ENCODE measurements around the gene RHOD. TPM values are rescaled to one million over a fixed set of nuclear protein-coding genes. Genes with fewer than 3 reads are reported as not detected.
A peak's percentile ranks its signal among the peaks of the same experiment; 100 is the strongest.

Gene RHOD
- total RNA-seq, 1 experiment from 2014 or later, result 0.57 TPM

DNA sequence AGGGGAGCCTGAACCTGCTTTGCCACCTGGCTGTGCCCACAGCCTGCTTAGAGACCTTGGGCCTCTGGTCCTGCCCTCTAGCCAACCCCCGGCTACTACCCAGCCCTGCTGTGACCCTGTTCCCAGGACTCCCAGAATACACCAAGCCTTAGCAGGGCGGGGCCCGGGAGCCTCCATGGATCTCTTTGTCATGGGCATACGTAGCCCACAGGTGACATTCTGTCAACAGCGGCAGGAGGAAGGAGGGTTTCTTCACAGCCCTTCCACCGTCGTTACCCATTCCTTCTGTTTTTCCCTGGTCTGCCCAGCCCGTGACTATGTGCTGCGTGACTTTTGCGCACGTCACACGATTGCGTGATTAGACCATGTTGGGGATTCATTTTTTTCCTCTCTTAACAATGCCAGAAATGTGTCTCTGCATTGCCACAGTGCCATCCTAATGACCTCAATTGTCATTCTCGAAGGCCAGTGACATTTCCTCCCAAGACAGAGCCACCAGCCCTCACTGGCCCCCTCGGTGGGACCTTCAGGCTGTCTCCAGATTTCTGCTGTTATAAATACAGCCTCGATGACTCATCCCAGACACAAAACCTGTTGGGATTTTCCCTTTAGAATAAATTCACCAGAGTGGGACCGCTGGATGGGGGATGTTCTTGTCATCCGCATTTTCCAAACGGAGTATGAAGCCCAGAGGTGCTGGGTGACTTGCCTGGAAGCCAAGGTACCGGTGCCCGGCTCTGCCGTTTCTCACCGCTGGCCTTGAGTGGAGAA lies 24.7 kb upstream of the RHOD start:
- no peak for DNase-seq (ENCODE audit: low read depth)

DNA sequence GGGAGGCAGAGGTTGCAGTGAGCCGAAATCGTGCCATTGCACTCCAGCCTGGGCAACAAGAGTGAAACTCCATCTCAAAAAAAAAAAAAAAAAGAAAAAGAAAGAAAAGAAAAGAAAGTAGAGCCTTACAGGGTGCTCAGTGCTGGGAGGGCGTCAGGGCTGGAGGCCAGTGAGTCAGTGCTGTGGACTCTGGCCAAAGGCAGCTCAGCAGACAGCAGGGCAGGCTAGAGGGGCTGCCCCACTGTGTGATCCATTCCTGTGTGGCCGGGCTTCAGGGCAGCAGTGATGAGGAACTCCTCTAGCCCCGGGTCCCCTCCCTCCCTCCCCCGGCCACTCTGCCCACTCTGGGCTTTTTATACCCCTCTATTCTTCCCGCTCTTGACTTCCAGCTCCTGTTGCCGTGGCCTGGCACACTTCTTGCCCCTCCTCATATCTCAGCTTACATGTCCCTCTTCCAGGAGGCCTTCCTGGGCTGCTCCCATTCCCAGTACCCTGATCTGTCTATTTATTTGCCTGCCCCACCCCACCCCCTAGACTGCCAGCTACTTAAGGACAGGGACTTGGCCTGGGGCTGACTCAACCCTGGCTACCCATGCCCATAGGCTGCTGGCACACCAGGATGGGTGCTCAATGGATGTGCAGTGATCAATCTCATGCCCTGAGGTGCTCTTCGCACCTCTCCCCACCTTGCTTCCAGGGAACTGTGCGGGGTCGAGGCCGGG lies 23.7 kb upstream of the RHOD start:
- DNase-seq (ENCODE audit: low read depth), result peak; percentile 67

DNA sequence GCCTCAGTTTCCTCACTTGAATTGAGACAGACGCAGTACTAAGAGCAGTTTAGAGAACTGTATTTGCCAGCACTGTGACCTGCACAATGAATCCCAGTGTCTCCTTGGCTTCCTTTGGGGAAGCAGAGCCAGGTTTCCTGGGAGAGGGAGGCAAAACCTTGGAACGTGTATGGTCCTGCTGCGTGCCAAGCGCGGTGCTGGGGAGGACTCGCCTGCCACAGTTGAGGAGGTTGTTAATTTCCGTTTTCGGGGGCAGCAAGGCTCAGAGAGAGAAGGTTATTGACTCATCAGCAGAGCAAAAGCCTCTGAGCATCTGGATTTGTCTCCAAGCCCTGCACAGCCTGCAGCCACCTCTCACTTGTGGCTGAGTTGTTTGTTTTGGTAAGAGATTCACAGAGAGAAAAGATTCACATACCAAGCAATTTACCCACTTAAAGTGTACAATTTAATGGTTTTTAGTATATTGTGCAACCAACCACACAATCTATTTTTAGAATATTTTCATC lies 22.9 kb upstream of the RHOD start:
- DNase-seq (ENCODE audit: low read depth), result peak; percentile 91

DNA sequence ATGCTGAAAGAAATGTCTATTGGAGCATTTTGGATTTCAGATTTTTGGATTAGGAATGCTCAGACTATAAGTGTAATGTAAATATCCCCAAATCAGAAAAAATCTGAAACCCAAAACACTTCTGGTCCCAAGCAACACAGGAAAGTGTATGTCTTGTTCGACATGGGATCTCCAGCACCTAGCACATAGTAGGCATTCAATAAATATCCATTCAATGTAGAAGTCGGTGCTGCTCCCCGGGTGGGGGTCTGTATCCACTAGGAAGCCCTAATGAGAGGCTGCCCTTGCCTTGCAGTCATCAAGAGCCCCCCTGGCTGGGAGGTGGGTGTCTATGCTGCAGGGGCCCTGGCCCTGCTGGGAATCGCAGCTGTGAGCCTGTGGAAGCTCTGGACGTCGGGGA lies 22.3 kb upstream of the RHOD start:
- DNase-seq (ENCODE audit: low read depth), result no peak

DNA sequence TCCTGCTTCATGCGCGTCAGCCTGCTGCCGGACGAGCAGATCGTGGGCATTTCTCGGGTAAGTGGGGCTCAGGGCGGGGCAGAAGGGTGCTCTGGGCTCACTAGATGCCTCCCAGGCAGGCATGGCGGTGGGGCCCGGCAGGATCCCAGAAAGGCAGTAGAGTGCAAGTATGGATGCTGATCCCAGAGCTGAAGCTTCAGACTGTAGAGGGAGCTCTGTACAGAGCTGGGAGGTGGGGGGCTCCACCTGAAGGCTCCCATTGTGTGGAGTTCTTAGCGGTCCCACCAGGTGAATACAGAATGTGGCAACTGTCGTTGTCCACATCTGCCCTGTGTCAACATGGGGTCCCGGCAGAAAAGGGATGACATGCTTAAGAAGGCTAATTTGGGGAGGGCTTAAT lies 16.5 kb upstream of the RHOD start:
- DNase-seq (ENCODE audit: low read depth), result no peak

DNA sequence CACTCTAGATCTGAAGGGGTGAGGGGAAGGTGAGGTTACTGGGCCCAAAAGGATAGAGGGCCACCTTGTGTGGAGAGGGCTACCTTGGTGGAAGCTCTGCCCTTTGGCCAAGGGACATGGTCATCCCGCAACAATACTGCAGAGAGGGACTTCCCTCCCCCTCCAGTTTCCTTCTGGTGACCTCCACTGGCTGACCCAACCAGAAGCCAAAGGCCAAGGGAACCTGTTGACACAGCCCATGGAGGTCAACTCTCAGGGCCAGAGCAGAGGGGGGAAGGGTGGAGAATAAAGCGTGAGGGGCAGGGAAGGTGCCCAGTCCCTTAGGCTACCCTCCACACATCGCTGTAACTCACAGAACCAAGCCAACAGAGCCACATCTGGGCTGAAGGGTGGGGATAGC lies 15.0 kb upstream of the RHOD start:
- no peak for DNase-seq (ENCODE audit: low read depth)

DNA sequence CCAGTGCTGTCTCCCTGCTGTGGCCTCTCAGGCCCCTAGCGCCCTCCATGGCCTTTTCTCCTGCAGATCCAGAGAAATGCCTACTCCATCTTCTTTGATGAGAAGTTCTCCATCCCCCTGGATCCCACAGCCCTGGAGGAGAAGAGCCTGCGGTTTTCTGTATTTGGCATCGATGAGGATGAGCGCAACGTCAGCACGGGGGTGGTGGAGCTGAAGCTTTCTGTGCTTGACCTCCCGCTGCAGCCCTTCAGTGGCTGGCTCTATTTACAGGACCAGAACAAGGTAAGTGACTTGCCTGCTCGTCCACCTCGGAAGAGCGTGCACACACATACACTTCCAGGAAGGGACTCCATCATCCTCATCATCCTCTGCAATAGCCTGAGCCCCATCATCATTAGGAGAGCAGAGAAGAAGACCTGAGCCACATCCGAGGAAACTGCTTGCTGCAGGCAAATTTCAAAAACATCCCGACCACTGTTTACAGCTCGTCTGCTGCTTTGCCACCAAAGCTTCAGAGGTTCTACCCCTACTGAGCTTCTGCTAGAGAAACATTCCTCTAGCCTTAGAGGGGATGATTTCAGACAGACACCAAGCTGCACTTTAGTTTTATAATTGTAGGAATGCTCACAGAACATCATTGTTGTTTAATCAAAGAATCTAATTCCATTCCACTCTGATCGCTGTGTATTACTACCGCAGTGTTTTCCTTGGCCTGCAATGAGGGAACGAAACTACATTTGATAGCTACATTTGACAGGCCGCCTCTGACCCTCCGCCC lies 12.9 kb upstream of the RHOD start:
- DNase-seq (ENCODE audit: low read depth), result no peak

DNA sequence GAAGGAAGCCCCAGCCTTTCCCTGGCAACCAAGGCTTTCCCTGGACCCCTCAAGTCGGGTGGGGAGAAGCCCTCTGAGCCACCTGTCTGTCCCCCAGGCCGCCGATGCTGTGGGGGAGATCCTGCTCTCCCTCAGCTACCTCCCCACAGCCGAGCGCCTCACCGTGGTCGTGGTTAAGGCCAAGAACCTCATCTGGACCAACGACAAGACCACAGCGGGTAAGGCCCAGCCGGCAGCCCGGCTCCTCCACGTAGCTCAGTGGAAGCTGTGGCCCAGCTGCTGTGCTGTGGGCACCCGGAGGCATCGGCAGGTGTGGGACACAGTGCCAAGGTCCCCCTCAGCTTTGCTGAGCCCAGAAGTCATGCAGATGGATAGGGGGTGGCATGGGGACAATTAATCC lies 12.2 kb upstream of the RHOD start:
- DNase-seq (ENCODE audit: low read depth), result no peak

DNA sequence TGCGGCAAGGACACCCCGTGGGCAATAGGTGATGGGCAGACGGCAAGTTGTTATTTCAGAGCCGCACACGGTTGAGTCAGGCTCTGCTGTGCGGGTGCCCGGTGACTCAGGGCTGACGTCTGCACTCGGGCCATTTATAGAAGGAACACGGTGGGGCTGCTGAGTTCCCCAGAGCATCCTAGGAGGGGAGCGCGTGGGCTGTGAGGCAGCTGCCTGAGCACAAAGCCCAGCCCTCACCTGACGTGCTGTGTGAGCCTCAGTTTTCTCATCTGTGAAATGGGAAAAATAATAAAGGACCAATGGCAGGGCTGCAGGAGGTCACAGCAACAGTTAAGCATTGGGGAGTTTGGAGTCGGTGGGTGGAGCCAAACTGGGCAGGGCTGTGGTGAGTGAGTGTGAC lies 11.3 kb upstream of the RHOD start:
- DNase-seq (ENCODE audit: low read depth), result peak; percentile 85

DNA sequence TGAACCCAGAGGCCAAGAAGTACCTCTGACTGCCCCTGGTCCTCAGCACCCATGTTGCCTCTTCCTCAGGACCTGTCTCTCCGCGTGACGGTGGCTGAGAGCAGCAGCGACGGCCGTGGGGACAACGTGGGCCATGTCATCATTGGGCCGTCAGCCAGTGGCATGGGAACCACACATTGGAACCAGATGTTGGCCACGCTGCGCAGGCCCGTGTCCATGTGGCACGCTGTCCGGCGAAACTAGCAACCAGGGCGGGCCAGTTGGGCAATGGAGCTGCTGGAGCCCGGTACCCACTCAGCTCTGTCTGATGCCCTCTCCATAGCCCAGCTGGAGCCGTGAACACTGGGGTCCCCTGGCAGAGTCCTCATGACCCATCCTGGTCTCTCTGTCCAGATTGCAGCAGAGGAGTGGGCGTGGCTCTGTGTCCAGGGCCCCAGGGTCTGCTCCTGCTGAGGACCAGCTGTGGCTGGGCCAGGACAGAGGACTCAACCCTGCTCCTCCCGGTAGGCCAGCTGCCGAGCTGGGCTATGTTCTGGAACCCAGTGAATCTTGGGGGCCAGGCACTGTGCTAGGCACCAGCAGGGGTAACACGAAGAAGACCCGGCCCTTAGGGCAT lies 8.0 kb upstream of the RHOD start:
- no peak for DNase-seq (ENCODE audit: low read depth)

DNA sequence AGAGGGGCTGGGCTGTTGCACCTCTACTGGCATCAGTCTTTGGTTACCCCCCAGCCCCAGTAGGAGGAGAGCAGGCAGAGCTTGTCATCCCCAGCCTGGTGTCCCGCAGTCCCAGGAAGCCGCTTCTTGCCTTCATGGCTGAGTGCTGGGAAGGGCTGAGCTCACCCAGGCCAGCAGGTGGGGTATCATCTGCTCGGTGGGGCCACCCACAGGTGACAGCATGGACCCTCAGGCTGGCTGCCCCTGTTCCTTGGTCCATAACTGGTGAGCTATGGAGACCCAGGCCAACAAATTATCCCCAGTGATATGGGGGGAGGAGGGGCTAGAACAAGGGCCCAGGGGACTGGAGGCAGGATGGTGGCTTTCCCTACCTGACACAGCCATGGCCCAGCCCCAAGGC lies 6.5 kb upstream of the RHOD start:
- DNase-seq (ENCODE audit: low read depth), result no peak

DNA sequence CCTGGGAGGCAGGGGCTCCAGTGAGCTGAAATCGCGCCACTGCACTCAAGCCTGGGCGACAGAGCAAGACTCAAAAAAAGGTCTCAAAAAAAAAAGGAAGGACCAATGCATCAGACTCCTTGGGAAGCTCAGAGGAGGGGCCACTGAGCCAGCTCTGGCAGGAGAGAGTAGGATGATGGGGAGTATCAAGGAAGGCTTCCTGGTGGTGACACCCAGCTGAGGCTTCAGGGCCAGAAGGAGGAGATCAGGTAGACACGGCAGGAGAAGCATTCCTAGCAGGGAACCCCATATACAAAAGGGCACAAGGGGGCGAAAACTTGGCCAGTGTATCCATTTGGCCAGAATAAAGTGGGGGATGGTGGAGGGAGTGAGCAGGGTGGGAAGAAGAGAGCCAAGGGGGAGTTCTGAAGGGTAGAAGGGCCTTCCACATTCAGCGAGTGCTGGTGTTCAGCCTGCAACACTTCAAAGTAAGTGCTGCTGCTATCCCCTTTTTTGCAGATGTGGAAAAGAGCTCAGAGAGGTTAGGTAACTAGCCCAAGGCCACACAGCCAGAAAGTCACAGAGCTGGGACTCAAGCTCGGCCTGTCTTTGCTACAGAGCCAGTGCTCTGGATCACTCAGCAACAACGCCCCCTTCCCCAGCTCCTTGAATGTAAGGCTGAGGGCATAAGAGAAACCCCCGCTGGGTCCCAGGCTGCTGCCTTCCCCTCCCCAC lies 5.3 kb upstream of the RHOD start:
- no peak for DNase-seq (ENCODE audit: low read depth)

DNA sequence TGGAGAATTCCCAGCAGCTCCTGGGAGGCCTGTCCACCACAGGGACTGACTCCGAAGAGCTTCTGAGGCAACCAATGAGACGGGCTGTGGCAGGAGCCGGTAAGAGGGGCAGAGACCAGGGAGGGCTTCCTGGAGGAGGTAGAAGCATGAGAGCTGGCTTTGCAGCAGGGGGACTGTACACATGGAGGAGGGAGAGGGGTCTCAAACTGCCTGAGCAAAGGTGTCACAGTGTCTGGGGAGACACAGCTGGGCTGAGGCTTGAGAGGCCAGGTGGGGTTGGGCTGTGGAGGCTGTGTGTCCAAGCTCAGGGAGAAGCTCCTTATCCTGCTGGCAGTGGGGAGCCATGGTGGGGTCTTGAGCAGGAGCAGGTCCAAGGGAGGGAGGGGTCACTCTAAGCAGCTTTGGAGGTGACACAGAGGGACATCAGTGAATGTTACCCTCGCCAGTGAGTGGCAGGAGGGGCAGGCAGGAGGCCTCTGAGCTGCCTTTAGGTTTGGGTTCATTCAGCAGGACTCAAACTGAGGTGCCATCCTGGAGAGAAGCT lies 4.6 kb upstream of the RHOD start:
- no peak for DNase-seq (ENCODE audit: low read depth)

DNA sequence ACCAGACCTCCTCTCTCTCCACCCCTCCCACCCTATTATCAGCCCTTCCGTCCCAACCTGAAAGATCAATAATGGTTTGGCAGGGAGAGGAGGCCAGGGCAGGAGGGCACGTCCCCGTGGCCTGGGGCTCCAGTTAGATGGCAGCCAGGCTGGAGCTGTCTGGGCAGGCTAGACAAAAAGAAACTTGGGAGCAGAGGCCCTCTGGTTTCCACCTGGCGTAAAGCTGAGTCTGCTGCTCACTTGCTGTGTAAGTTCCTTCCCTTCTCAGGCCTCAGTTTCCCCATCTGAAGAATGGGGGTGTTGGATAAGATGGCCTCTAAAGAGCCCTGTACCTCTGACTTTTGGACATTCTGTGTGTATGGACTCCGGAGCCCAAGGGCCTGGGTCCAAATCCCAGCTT lies 3.8 kb upstream of the RHOD start:
- no peak for DNase-seq (ENCODE audit: low read depth)

DNA sequence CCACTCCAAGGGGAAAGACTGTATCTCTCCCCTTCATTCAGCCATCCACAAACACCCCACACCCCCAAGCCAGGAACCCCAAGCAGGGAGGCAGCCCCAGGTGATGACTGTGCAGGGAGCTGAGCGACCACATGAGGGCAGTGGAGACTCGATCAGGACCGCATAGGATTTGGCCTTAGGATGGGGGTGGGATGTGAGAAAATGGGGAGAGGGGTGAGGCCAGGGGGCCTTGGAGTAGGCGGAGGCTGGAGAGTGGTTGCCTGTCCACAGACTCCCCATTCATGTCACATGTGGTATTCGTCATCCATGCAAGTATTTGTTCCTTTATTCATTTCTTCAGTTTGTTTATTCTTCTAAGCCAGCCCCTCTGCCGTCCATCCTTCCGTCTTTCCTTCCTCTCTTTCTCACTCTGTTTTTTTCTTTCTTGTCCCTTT lies 2.7 kb upstream of the RHOD start:
- DNase-seq (ENCODE audit: low read depth), result peak; percentile 20

DNA sequence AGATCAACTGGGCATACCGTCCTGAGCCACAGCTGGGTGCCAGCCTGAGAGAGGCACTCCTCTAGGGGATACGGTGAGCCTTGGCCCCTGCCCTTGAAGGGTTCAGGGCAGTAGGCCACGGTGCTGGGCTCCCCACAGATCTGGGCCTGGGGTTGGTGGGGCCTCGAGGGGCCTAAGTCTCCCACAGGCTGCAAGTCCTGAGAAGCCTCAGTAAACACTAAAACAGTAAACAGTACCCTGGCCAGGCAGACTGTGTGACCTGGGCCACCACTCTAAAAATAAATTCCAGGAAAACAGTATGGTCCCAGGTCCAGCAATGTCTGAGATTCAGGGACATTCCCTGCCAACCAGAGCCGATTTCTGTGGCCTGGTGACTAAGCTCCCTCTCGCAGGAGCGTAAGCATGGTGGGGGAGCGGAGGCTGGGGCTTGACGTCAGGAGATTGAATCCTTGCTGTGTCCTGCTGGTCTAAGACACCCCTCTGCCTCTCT lies 2.3 kb upstream of the RHOD start:
- DNase-seq (ENCODE audit: low read depth), result no peak

DNA sequence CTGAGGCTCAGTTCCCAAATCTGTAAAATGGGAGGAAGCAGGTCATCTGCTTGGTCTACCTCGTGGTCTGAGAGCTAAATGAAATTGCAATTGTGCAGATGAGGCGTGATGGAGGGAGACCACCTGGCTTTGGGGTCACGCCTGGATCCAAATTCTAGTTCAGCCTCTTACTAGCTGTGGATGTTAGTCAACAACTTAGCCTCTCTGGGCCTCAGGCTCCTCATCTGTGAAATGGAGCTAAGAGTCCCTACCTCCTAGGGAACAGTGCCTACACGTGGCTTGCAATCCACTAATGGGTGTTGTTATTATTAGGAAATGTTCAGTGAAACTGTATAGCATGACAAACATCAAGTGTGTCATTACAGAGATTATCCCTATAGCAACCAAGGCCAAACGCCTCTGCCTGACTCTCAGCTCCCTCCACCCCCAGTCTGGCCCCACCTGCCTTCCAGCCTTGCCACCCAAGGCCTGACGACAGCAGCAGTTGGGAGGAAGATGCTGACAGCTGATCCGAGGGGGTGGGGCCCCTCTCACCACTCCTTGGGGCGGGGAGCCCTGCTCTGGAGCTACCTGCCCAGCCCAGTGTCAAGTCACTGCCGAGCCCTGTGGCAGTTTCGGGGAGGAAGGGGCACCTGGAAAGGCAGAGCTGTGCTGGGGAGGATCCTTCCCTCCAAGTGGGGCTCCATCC lies 1.7 kb upstream of the RHOD start:
- DNase-seq (ENCODE audit: low read depth), result peak; percentile 52

DNA sequence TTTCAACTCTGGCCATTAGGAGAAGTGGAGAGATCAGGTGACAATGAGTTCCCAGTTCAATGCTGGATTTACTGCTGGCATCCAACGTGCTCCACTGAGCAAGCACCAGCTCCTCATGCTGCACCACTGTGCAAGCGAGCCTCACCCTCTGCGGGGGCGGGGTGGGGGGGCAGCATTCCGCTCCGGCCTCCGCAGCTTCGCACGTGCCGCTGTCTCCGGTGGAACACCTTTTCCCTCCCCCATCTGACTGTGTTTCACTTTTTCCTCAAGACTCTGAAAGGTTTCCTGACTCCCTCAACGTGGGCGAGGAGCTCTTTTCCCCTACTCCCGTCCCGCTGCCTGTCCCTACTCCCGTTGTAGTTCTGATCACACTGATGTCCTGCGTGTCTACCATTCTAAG lies 835 bp upstream of the RHOD start:
- DNase-seq (ENCODE audit: low read depth), result no peak

DNA sequence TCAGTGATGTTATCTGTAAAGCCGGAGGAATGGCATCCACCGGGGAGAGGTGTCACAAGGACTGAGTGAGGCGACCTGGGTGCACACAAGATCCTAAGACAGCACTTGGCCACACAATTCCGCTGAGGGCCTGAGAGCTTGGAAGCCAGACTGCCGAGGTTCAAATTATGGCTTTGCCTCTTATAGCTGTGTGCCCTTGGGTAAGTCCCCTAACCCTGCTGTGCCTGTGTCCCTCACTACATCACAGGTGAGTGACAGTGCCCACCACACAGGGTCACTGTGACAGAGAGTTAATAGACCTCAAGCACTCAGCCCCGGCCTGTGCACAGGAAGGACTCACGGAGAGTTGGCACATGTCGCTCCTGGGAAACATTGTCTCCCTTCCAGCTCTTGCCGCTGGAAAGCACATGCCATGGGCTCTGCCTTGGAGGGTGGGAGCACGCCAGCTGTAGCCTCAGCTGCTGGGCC lies 592 bp downstream of the RHOD start:
- no peak for DNase-seq (ENCODE audit: low read depth)

DNA sequence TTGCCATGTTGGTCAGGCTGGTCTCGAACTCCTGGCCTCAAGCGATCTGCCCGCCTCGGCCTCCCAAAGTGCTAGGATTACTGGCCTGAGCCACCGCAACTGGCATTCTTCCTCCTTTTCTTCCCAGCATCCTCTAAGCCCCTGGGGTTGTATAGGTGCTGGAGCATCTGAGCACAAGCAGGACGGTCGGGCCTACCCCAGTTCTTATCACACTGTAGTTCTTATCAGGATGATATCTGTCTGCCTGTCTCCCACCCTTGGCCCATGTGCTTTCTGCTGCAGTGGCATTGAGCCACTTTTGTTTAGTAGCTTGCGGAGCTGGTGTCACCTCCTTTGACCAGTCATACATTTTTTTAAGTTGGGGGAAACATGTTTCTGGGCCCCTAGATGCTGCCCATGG lies 1.9 kb downstream of the RHOD start:
- no peak for DNase-seq (ENCODE audit: low read depth)

All from LHCN-M2 (cell line).